ENCODE data around the gene ANAPC2.

The ANAPC2 gene

GRCh38 chr9:137181680-137182079 lies 6.7 kb downstream of the ANAPC2 start:
- Histone ChIP-seq H4K5ac (ENCODE audit: low read length) (no peak overlapping the region), H3K23ac (ENCODE audit: low read length) (no peak overlapping the region), H2AK5ac (ENCODE audit: low read length) (no peak overlapping the region), H4K8ac (ENCODE audit: low read depth, low read length) (no peak overlapping the region), H3K4me3 (ENCODE audit: low read length) (no peak overlapping the region), H2BK5ac (ENCODE audit: low read length) (no peak overlapping the region), H3K18ac (ENCODE audit: low read length) (no peak overlapping the region), H3K56ac (ENCODE audit: low read length) (no peak overlapping the region), H3K4ac (ENCODE audit: low read depth, low read length) (no peak overlapping the region), H3K79me2 (ENCODE audit: control insufficient read depth, insufficient read depth, low read length) (peaks cover 1% of the 10 kb centered on the region), H3K79me1 (ENCODE audit: low read length) (no peaks in the 10 kb centered on the region), H2BK120ac (ENCODE audit: low read depth, low read length) (no peak overlapping the region), H3K4me1 (ENCODE audit: control insufficient read depth, low read depth, low read length) (no peaks in the 10 kb centered on the region), H3K9ac (ENCODE audit: low read length) (no peak overlapping the region), H3K4me2 (ENCODE audit: low read length) (no peak overlapping the region), H3K27ac (ENCODE audit: low read depth, low read length) (no peak overlapping the region), H2BK15ac (replicated peaks; ENCODE audit: low read depth) (no peak overlapping the region), H3K36me3 (ENCODE audit: control insufficient read depth, insufficient read depth, low read length) (no peaks in the 10 kb centered on the region), H3K27me3 (ENCODE audit: insufficient read depth, low read length, poor library complexity) (no peaks in the 10 kb centered on the region)
- WGBS (ENCODE audit: extremely low coverage, insufficient coverage, low lambda C conversion rate): no CpG with 5 or more reads among the region's 22 CpGs
- no peak for DNase-seq

GRCh38 chr9:137180491-137180890 lies 7.9 kb downstream of the ANAPC2 start:
- Histone ChIP-seq H2BK5ac (ENCODE audit: low read length) (no peak overlapping the region), H4K5ac (ENCODE audit: low read length) (no peak overlapping the region), H3K56ac (ENCODE audit: low read length) (no peak overlapping the region), H3K23ac (ENCODE audit: low read length) (no peak overlapping the region), H3K27ac (ENCODE audit: low read depth, low read length) (no peak overlapping the region), H3K79me1 (ENCODE audit: low read length) (no peaks in the 10 kb centered on the region), H3K27me3 (ENCODE audit: insufficient read depth, low read length, poor library complexity) (no peaks in the 10 kb centered on the region), H3K36me3 (ENCODE audit: control insufficient read depth, insufficient read depth, low read length) (no peaks in the 10 kb centered on the region), H3K18ac (ENCODE audit: low read length) (no peak overlapping the region), H2BK120ac (ENCODE audit: low read depth, low read length) (no peak overlapping the region), H3K4ac (ENCODE audit: low read depth, low read length) (no peak overlapping the region), H3K79me2 (ENCODE audit: control insufficient read depth, insufficient read depth, low read length) (no peaks in the 10 kb centered on the region), H3K4me2 (ENCODE audit: low read length) (no peak overlapping the region), H4K8ac (ENCODE audit: low read depth, low read length) (no peak overlapping the region), H2BK15ac (replicated peaks; ENCODE audit: low read depth) (no peak overlapping the region), H3K4me3 (ENCODE audit: low read length) (no peak overlapping the region), H3K4me1 (ENCODE audit: control insufficient read depth, low read depth, low read length) (no peaks in the 10 kb centered on the region), H2AK5ac (ENCODE audit: low read length) (no peak overlapping the region), H3K9ac (ENCODE audit: low read length) (no peak overlapping the region)
- DNase-seq: no peak
- WGBS (ENCODE audit: extremely low coverage, insufficient coverage, low lambda C conversion rate): no CpG with 5 or more reads among the region's 20 CpGs

- Histone ChIP-seq H3K79me1 (ENCODE audit: low read length) (no peaks in the 10 kb centered on the region), H2AK5ac (ENCODE audit: low read length) (no peak overlapping the region), H4K5ac (ENCODE audit: low read length) (no peak overlapping the region), H3K79me2 (ENCODE audit: control insufficient read depth, insufficient read depth, low read length) (no peaks in the 10 kb centered on the region), H3K4me2 (ENCODE audit: low read length) (no peak overlapping the region), H3K4me1 (ENCODE audit: control insufficient read depth, low read depth, low read length) (no peaks in the 10 kb centered on the region), H2BK15ac (replicated peaks; ENCODE audit: low read depth) (no peak overlapping the region), H3K4ac (ENCODE audit: low read depth, low read length) (no peak overlapping the region), H3K18ac (ENCODE audit: low read length) (no peak overlapping the region), H3K56ac (ENCODE audit: low read length) (no peak overlapping the region), H3K27ac (ENCODE audit: low read depth, low read length) (no peak overlapping the region), H3K23ac (ENCODE audit: low read length) (no peak overlapping the region), H2BK5ac (ENCODE audit: low read length) (no peak overlapping the region), H3K4me3 (ENCODE audit: low read length) (no peak overlapping the region), H4K8ac (ENCODE audit: low read depth, low read length) (no peak overlapping the region), H3K9ac (ENCODE audit: low read length) (no peak overlapping the region), H2BK120ac (ENCODE audit: low read depth, low read length) (no peak overlapping the region), H3K27me3 (ENCODE audit: insufficient read depth, low read length, poor library complexity) (no peaks in the 10 kb centered on the region), H3K36me3 (ENCODE audit: control insufficient read depth, insufficient read depth, low read length) (no peaks in the 10 kb centered on the region)
- no CpG with 5 or more reads among the region's 17 CpGs for WGBS (ENCODE audit: extremely low coverage, insufficient coverage, low lambda C conversion rate)
- DNase-seq: no peak
These were observed 8.6 kb downstream of the ANAPC2 start for GRCh38 chr9:137179761-137180160.

- H3K27ac ChIP-seq (ENCODE audit: low read depth, low read length): no peak overlapping the region
These were observed 9.3 kb downstream of the ANAPC2 start for GRCh38 chr9:137178939-137179630.

GRCh38 chr9:137178201-137178938 lies 10.0 kb downstream of the ANAPC2 start:
- no peak overlapping the region for H3K4ac ChIP-seq (ENCODE audit: low read depth, low read length)
- H3K4me1 ChIP-seq (ENCODE audit: control insufficient read depth, low read depth, low read length): no peaks in the 10 kb centered on the region
- H4K5ac ChIP-seq (ENCODE audit: low read length): no peak overlapping the region
- H3K18ac ChIP-seq (ENCODE audit: low read length): no peak overlapping the region
- no peaks in the 10 kb centered on the region for H3K79me2 ChIP-seq (ENCODE audit: control insufficient read depth, insufficient read depth, low read length)
- H2AK5ac ChIP-seq (ENCODE audit: low read length): no peak overlapping the region
- DNase-seq: no peak
- H4K8ac ChIP-seq (ENCODE audit: low read depth, low read length): no peak overlapping the region
- no peak overlapping the region for H3K27ac ChIP-seq (ENCODE audit: low read depth, low read length)
- no peaks in the 10 kb centered on the region for H3K36me3 ChIP-seq (ENCODE audit: control insufficient read depth, insufficient read depth, low read length)
- H3K23ac ChIP-seq (ENCODE audit: low read length): no peak overlapping the region
- no peak overlapping the region for H3K9ac ChIP-seq (ENCODE audit: low read length)
- H2BK5ac ChIP-seq (ENCODE audit: low read length): no peak overlapping the region
- H3K79me1 ChIP-seq (ENCODE audit: low read length): no peaks in the 10 kb centered on the region
- no peak overlapping the region for H3K4me3 ChIP-seq (ENCODE audit: low read length)
- no peak overlapping the region for H3K4me2 ChIP-seq (ENCODE audit: low read length)
- H3K56ac ChIP-seq (ENCODE audit: low read length): no peak overlapping the region
- H2BK120ac ChIP-seq (ENCODE audit: low read depth, low read length): no peak overlapping the region
- WGBS (ENCODE audit: extremely low coverage, insufficient coverage, low lambda C conversion rate): no CpG with 5 or more reads among the region's 23 CpGs
- H3K27me3 ChIP-seq (ENCODE audit: insufficient read depth, low read length, poor library complexity): no peaks in the 10 kb centered on the region
- H2BK15ac ChIP-seq (replicated peaks; ENCODE audit: low read depth): no peak overlapping the region

More at GRCh38 chr9:137178939-137179630, 9.3 kb downstream of the ANAPC2 start:
- Histone ChIP-seq H2BK15ac (replicated peaks; ENCODE audit: low read depth) (no peak overlapping the region), H3K56ac (ENCODE audit: low read length) (no peak overlapping the region), H2BK5ac (ENCODE audit: low read length) (no peak overlapping the region), H3K4ac (ENCODE audit: low read depth, low read length) (no peak overlapping the region), H3K4me1 (ENCODE audit: control insufficient read depth, low read depth, low read length) (no peaks in the 10 kb centered on the region), H3K79me1 (ENCODE audit: low read length) (no peaks in the 10 kb centered on the region), H3K79me2 (ENCODE audit: control insufficient read depth, insufficient read depth, low read length) (no peaks in the 10 kb centered on the region), H3K9ac (ENCODE audit: low read length) (no peak overlapping the region), H3K23ac (ENCODE audit: low read length) (no peak overlapping the region), H4K8ac (ENCODE audit: low read depth, low read length) (no peak overlapping the region), H3K18ac (ENCODE audit: low read length) (no peak overlapping the region), H3K4me2 (ENCODE audit: low read length) (no peak overlapping the region), H3K27me3 (ENCODE audit: insufficient read depth, low read length, poor library complexity) (no peaks in the 10 kb centered on the region), H3K4me3 (ENCODE audit: low read length) (no peak overlapping the region), H2BK120ac (ENCODE audit: low read depth, low read length) (no peak overlapping the region), H4K5ac (ENCODE audit: low read length) (no peak overlapping the region), H2AK5ac (ENCODE audit: low read length) (no peak overlapping the region), H3K36me3 (ENCODE audit: control insufficient read depth, insufficient read depth, low read length) (no peaks in the 10 kb centered on the region)
- WGBS (ENCODE audit: extremely low coverage, insufficient coverage, low lambda C conversion rate): no CpG with 5 or more reads among the region's 19 CpGs
- no peak for DNase-seq
